Measurements from ENCODE around the gene ATP8A2. TPM values are rescaled to one million over a fixed set of nuclear protein-coding genes. Genes with fewer than 3 reads are reported as not detected.

Gene ATP8A2
- total RNA-seq, 4 donors from 2014 or later, result not detected

DNA sequence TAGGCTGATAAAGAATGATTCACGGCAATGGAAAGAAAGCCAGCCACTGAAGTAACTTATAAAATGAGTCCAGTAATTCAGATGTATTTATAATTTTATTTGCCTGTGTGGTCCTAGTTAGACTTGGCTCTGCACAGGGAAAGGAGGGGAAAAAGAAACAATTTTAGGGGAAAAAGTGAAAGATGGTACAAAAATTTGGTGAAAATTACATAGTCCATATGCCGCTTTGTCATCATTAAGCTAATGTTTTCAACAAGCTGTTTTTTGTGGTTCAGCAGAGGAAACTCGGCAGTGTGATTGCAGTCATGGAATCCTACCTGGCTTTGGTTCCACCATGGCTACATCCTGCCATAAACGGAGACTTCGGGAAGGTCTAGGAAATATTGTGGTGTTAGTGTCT lies 301.9 kb downstream of the ATP8A2 start:
- H3K4me1 ChIP-seq, result peaks cover 6 to 7% of the 10 kb centered on the region in 2 donors
- intact Hi-C loops (cut with DNase I; ENCODE audit: low total_unique reads) (no loop called here), in situ Hi-C loops (cut with MboI; ENCODE audit: low sequenced_read_pairs in 4 of 4) (no loop called here)
- peaks cover 0 to 5% (median 0%) of the 10 kb centered on the region in 3 donors for H3K9me3 ChIP-seq
- TF ChIP-seq, protein P1, sequence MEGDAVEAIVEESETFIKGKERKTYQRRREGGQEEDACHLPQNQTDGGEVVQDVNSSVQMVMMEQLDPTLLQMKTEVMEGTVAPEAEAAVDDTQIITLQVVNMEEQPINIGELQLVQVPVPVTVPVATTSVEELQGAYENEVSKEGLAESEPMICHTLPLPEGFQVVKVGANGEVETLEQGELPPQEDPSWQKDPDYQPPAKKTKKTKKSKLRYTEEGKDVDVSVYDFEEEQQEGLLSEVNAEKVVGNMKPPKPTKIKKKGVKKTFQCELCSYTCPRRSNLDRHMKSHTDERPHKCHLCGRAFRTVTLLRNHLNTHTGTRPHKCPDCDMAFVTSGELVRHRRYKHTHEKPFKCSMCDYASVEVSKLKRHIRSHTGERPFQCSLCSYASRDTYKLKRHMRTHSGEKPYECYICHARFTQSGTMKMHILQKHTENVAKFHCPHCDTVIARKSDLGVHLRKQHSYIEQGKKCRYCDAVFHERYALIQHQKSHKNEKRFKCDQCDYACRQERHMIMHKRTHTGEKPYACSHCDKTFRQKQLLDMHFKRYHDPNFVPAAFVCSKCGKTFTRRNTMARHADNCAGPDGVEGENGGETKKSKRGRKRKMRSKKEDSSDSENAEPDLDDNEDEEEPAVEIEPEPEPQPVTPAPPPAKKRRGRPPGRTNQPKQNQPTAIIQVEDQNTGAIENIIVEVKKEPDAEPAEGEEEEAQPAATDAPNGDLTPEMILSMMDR (IDR thresholded peaks at IDR 0.05 in 4 of 5, conservative IDR thresholded peaks at IDR 0.05 in 1 of 5), result no peak
- TF ChIP-seq POLR2A (IDR thresholded peaks at IDR 0.05), result no peak
- no peak overlapping the region for H3K4me3 ChIP-seq
- H3K27ac ChIP-seq, result no peak overlapping the region
- H3K36me3 ChIP-seq, result no peaks in the 10 kb centered on the region
- H3K27me3 ChIP-seq, result no peaks in the 10 kb centered on the region
- DNase-seq (no peak), ATAC-seq (no peak)

DNA sequence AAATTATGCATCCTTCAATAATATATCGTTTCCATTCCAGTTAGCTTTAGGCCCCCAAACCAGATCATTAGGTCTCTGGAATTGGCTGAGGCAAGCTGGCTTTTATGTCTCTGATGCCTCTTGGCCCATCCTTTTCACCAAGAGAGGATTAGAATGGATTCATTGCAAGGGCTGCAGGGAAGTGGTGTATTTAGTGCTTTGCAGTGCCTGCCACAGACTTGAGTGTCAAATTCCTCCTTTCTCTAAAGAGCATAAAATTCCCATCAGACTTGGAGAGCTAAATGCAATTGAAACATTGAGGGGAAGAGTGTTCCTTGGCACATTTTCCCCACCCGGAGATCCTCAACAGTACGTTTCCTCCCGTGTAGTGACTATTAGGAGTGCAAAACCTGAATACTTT lies 302.6 kb downstream of the ATP8A2 start:
- intact Hi-C loops (cut with DNase I; ENCODE audit: low total_unique reads), result no loop called here
- in situ Hi-C loops (cut with MboI; ENCODE audit: low sequenced_read_pairs in 4 of 4), result no loop called here
- TF ChIP-seq, protein P1 (IDR thresholded peaks at IDR 0.05 in 4 of 5, conservative IDR thresholded peaks at IDR 0.05 in 1 of 5), result no peak
- no peak for TF ChIP-seq POLR2A (IDR thresholded peaks at IDR 0.05)
- H3K36me3 ChIP-seq, result no peaks in the 10 kb centered on the region
- H3K9me3 ChIP-seq, result peaks cover 0 to 4% (median 0%) of the 10 kb centered on the region in 3 donors
- no peak for ATAC-seq
- no peak overlapping the region for H3K27ac ChIP-seq
- no peak overlapping the region for H3K4me3 ChIP-seq
- H3K4me1 ChIP-seq, result peaks cover 13% of the 10 kb centered on the region in 2 donors
- no peak for DNase-seq
- H3K27me3 ChIP-seq, result no peaks in the 10 kb centered on the region

DNA sequence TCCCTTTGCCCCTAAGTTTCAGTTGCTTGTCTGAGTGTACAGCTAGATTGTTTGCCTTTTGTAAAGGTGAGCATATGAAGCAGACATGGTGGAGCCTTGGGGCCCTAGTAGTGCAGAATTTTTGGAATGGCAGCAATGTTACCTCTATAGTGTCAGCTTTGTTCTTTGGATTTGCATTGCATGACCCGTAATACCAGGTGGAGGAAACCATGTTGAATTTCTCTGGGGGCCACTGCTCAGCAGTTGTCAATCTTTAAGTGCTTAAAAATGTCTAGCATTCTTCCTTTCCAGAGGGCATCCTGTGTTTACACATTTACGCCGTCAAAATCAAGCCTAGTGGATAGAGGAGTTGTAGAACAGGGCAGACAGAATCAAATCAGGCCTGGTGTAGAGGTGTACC lies 303.3 kb downstream of the ATP8A2 start:
- H3K4me1 ChIP-seq, result peaks cover 13% of the 10 kb centered on the region in 2 donors
- H3K4me3 ChIP-seq, result no peak overlapping the region
- ATAC-seq (no peak), DNase-seq (no peak)
- H3K27ac ChIP-seq, result no peak overlapping the region
- no peaks in the 10 kb centered on the region for H3K27me3 ChIP-seq
- TF ChIP-seq POLR2A (IDR thresholded peaks at IDR 0.05), result no peak
- TF ChIP-seq, protein P1 (IDR thresholded peaks at IDR 0.05 in 4 of 5, conservative IDR thresholded peaks at IDR 0.05 in 1 of 5), result no peak
- in situ Hi-C loops (cut with MboI; ENCODE audit: low sequenced_read_pairs in 4 of 4), result no loop called here
- no peaks in the 10 kb centered on the region for H3K9me3 ChIP-seq
- H3K36me3 ChIP-seq, result no peaks in the 10 kb centered on the region
- intact Hi-C loops (cut with DNase I; ENCODE audit: low total_unique reads), result no loop called here

DNA sequence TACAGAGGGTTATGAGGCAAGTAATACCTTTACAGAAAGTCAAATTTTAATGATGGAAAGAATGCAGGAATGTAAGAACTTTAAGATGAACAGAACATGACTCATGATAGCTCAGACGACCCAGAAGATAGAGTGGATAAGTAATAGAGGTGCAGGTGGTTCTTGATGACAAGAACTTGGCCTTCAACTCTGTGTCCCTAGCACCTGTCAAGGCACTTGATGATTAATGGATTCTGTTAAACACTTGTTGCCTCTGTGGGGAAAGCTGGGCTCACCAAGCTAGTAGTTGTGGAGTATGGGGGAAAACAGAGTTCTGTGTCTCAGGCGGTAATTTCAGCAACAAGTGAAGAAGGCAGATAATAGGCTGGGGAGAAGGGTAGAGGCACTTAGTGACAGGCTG lies 306.2 kb downstream of the ATP8A2 start:
- Histone ChIP-seq H3K4me1 (peaks cover 13% of the 10 kb centered on the region in 2 donors), H3K36me3 (no peaks in the 10 kb centered on the region), H3K9me3 (no peaks in the 10 kb centered on the region), H3K27me3 (no peaks in the 10 kb centered on the region), H3K4me3 (no peak overlapping the region), H3K27ac (peak overlapping the region in 3 of 4 donors; percentile 29 to 74 (median 64))
- DNase-seq, result peak in 1 of 2 donors; percentile 24
- TF ChIP-seq, protein P1 (IDR thresholded peaks at IDR 0.05 in 4 of 5, conservative IDR thresholded peaks at IDR 0.05 in 1 of 5), result no peak
- TF ChIP-seq POLR2A (IDR thresholded peaks at IDR 0.05), result no peak
- ATAC-seq, result peak; percentile 79 to 84
- in situ Hi-C loops (cut with MboI; ENCODE audit: low sequenced_read_pairs in 4 of 4), result no loop called here
- intact Hi-C loops (cut with DNase I; ENCODE audit: low total_unique reads), result no loop called here

DNA sequence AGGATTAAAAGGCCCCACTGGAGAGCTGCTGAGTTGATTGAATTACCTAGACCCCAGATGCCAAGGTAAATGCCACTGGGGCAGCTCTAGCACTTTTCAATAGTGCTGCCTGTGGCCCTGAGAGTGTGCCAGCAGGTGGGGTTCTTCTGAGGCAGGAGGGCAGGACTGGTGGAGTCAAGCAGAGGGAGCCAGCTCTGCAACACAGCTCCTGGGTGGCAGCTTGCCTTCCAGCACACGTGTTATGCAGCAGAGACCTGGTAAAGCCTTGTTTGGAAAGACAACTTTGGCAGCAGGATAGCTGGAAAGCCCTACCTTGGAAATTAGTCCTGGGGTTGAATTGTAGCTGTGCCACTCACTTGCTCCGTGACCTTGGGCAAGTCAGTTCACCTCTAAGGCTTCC lies 306.6 kb downstream of the ATP8A2 start:
- in situ Hi-C loops (cut with MboI; ENCODE audit: low sequenced_read_pairs in 4 of 4), result no loop called here
- H3K27ac ChIP-seq, result peak overlapping the region in 3 of 4 donors; percentile 29 to 74 (median 64)
- H3K4me3 ChIP-seq, result no peak overlapping the region
- DNase-seq (peak; percentile 19 to 68), ATAC-seq (peak; percentile 78 to 89)
- peaks cover 13% of the 10 kb centered on the region in 2 donors for H3K4me1 ChIP-seq
- TF ChIP-seq, protein P1 (IDR thresholded peaks at IDR 0.05 in 4 of 5, conservative IDR thresholded peaks at IDR 0.05 in 1 of 5), result no peak
- no peak for TF ChIP-seq POLR2A (IDR thresholded peaks at IDR 0.05)
- intact Hi-C loops (cut with DNase I; ENCODE audit: low total_unique reads), result no loop called here
- no peaks in the 10 kb centered on the region for H3K9me3 ChIP-seq
- H3K27me3 ChIP-seq, result no peaks in the 10 kb centered on the region
- H3K36me3 ChIP-seq, result no peaks in the 10 kb centered on the region
